IPS DF 6.9 (cell line): Measurements from ENCODE around the gene TTI1.
"Not testable (repeated sequence)": the region's sequence is repeated elsewhere in the genome, so short reads cannot be mapped to it uniquely, and the experiment has no call there.

Source experiments
- DNase-seq: peaks from one replicate; pipeline ENCODE4 v3.0.0-alpha.2; 2013; ENCODE audit warnings: low read depth, low spot score
- H3K27ac ChIP-seq: one replicate; pipeline ENCODE4 v1.5.1; 2013; ENCODE audit warnings: low read length, control low read depth
- H3K27me3 ChIP-seq: 2 replicates; pipeline ENCODE4 v1.6.1; 2013; ENCODE audit warnings: mild to moderate bottlenecking, low read length; ENCODE audit not compliant: control insufficient read depth, insufficient read depth
- H3K36me3 ChIP-seq: 2 replicates; pipeline ENCODE4 v1.6.1; 2013; ENCODE audit warnings: low read length; ENCODE audit not compliant: control insufficient read depth, insufficient read depth
- H3K4me1 ChIP-seq: 2 replicates; pipeline ENCODE4 v1.6.1; 2013; ENCODE audit warnings: low read length; ENCODE audit not compliant: control insufficient read depth, insufficient read depth
- H3K4me3 ChIP-seq: 2 replicates; pipeline ENCODE4 v1.5.1; 2013; ENCODE audit warnings: mild to moderate bottlenecking, low read length
- H3K9me3 ChIP-seq: 2 replicates; pipeline ENCODE4 v1.6.1; 2013; ENCODE audit warnings: low read length, inconsistent platforms; ENCODE audit not compliant: control insufficient read depth, insufficient read depth
- WGBS: extraction: QIAGEN DNeasy Blood & Tissue Kit; methylation state at CpG from one replicate; pipeline ENCODE4 v1.1.7; 2013; ENCODE audit warnings: mixed read lengths, missing lambda C conversion rate; ENCODE audit not compliant: insufficient read length, insufficient coverage; 5-methylcytosine and 5-hydroxymethylcytosine counted together

Gene TTI1

DNA sequence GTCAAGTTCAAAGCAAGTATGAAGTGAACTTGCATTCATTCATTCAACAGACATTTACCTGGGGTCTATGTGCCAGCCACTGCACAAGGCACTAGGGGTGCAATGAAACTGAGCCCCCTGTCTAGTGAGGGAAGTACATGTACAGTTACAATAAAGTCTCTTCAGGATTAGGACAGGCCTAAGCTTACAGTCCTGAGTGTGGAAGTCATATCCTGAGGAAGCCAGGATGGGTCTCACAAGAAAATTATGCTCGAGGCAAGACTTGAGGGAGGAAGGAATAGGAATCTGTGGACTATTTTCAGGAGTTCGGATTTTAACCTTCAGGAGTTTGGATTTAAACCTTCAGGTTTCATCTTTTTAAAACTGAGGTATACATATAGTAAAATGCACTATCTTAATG, 19.4 kb downstream of the TTI1 start:
- no CpG with 5 or more reads among the region's 2 CpGs for WGBS
- H3K27ac ChIP-seq = no peak overlapping the region
- no peak overlapping the region for H3K4me3 ChIP-seq
- peaks cover 21% of the 10 kb centered on the region; the same call in 1 of the 2 replicates for H3K36me3 ChIP-seq
- H3K9me3 ChIP-seq = no peaks in the 10 kb centered on the region
- no peak for DNase-seq
- H3K4me1 ChIP-seq = no peaks in the 10 kb centered on the region
- H3K27me3 ChIP-seq = no peaks in the 10 kb centered on the region

DNA sequence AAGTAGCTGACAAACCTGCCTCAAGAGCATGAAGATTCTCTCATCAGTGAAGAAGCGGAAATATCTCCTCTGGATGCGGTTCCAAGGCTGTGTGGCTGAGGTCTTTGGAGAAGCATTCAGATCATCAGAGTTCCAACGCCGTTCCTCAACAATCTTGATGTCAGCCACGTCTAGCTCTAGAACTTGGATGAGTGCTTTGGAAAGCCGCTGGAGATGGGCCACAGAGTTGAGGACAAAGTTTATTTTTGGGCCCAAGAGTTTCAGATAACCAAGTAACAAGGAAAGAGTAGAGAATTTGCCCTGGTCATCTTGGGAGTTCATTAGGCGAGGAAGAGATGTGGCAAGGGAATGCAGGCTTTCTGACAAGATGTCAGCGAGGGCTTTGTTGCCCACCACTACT, 20.9 kb downstream of the TTI1 start:
- Histone ChIP-seq H3K36me3 (peaks cover 18% of the 10 kb centered on the region; the same call in 1 of the 2 replicates), H3K27me3 (no peaks in the 10 kb centered on the region), H3K9me3 (no peaks in the 10 kb centered on the region), H3K27ac (no peak overlapping the region), H3K4me3 (no peak overlapping the region), H3K4me1 (no peaks in the 10 kb centered on the region)
- no peak for DNase-seq
- no CpG with 5 or more reads among the region's 8 CpGs for WGBS

DNA sequence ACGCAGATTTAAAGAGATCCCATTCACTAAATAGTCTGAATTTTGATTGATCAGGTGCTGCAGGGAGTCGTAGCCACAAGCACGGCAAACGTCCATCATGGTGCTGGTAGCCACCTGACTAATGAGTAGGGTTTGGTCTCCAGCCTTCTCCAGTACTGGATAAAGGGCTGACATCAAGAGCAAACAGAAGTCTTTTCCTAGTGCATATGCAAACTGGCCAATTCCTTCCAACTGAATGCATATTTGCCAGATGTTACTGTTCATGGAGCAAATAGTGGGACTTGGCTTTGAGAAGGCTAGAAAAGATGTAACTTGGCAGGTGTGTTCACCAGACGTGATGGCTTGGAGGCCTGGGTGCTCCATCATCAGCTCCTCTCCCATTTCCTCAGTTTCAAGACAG, 21.6 kb downstream of the TTI1 start:
- no peaks in the 10 kb centered on the region for H3K4me1 ChIP-seq
- no peaks in the 10 kb centered on the region for H3K9me3 ChIP-seq
- no peak overlapping the region for H3K4me3 ChIP-seq
- no peak overlapping the region for H3K27ac ChIP-seq
- H3K27me3 ChIP-seq = no peaks in the 10 kb centered on the region
- H3K36me3 ChIP-seq = peaks cover 15% of the 10 kb centered on the region; the same call in 1 of the 2 replicates
- DNase-seq = no peak
- WGBS = no CpG with 5 or more reads among the region's 5 CpGs

DNA sequence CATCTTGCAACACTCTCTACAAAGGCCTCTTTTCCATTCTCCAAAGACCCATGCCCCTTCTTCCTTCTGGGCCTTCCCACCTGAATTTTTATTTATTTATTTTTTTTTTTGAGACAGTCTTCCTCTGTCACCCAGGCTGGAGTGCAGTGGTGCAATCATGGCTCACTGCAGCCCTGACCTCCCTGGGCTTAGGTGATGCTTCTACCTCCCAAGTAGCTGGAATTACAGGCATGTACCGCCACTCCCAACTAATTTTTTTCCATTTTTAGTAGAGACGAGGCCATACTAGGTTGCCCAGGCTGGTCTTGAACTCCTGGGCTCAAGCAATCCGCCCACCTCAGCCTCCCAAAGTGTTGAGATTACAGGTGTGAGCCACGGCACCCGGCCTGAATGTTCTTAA, 23.8 kb downstream of the TTI1 start:
- H3K27me3 ChIP-seq, H3K9me3 ChIP-seq, H3K4me1 ChIP-seq, H3K4me3 ChIP-seq, H3K27ac ChIP-seq, DNase-seq: not testable (repeated sequence)
- no CpG with 5 or more reads among the region's 5 CpGs for WGBS
- peaks cover 15% of the 10 kb centered on the region; the same call in 1 of the 2 replicates for H3K36me3 ChIP-seq

DNA sequence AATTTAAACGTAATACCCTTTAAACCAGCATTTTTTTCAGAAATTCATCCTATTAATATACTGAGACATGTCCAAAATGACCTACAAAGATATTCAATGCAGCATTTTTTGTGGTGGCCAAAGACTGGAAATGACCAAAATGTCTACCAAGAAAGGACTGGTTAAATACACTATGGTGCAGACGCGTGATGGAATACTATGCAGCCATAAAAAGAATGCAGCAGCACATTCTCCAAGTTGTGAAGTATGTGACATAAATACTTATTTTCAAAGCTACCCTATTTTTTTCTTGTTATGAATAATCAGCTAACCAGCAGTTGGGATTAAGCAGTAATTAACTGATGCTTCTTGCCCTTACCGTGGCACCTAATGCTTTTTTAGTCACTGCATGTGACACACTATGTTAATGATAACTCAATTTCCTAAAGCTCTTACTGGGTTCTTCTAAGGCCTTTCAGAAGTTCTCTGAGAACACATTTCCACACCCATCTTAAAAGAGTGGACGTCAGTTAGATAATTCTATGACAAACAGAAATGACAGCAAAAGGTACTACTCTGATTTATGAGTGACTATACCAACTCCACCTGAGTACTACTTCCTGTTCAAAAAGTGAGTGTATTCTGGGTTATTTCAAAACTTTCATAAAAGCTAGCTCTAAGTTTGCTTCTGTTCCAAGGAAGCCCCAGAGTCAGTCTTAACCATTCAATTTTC, 24.9 kb downstream of the TTI1 start:
- Histone ChIP-seq H3K27me3 (no peaks in the 10 kb centered on the region), H3K36me3 (peaks cover 11% of the 10 kb centered on the region; the same call in 1 of the 2 replicates)
- 100% methylated on average over 1 of the region's 5 CpGs for WGBS

DNA sequence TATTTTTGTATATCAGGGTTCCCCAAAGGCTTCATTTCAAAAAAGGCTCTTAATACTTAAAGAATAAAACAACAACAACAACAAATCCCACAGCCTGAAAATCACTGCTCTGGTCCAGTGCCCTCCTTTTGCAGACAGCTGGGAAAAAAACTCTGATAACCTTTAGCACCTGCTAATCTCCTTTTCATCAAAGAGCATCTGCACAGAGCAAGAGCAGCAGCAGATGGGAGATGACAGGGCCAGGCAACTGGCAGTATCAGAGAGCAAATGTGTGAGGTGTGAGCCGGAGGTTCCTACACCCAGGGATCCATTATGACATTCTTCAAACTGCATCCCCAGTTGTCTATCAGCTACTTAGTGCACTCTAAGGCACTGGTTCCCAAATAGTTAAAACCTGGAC, 25.7 kb downstream of the TTI1 start:
- Histone ChIP-seq H3K27me3 (no peaks in the 10 kb centered on the region), H3K27ac (no peak overlapping the region), H3K4me3 (no peak overlapping the region), H3K4me1 (no peaks in the 10 kb centered on the region), H3K36me3 (peaks cover 10% of the 10 kb centered on the region), H3K9me3 (no peaks in the 10 kb centered on the region)
- no CpG with 5 or more reads among the region's 1 CpG for WGBS
- DNase-seq = no peak

More for the DNA sequence above, 24.9 kb downstream of the TTI1 start:
- Histone ChIP-seq H3K9me3 (no peaks in the 10 kb centered on the region), H3K4me3 (no peak overlapping the region), H3K27ac (no peak overlapping the region), H3K4me1 (no peaks in the 10 kb centered on the region)
- DNase-seq = no peak

DNA sequence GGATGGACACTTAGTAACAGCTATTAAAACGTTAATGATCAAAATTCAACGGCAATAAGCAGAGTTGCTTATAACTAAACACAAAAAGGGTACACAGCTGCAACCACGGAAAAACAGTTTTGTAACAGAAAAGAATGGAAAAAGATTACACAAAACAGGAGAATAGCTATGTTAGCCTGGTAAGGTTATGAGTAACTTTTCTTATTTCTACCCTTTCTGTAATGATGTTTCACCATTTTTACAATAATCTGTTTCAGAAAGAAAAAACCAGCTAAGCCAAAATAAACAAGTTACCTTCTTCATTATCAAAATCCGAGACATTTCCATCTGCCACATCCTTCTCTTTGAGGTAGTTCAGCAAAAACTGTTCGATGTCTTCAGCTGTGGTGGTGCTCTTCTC, 27.4 kb downstream of the TTI1 start:
- DNase-seq = no peak
- Histone ChIP-seq H3K4me1 (no peaks in the 10 kb centered on the region), H3K27me3 (no peaks in the 10 kb centered on the region), H3K27ac (no peak overlapping the region), H3K36me3 (peaks cover 5% of the 10 kb centered on the region), H3K9me3 (no peaks in the 10 kb centered on the region), H3K4me3 (no peak overlapping the region)
- WGBS = no CpG with 5 or more reads among the region's 5 CpGs

DNA sequence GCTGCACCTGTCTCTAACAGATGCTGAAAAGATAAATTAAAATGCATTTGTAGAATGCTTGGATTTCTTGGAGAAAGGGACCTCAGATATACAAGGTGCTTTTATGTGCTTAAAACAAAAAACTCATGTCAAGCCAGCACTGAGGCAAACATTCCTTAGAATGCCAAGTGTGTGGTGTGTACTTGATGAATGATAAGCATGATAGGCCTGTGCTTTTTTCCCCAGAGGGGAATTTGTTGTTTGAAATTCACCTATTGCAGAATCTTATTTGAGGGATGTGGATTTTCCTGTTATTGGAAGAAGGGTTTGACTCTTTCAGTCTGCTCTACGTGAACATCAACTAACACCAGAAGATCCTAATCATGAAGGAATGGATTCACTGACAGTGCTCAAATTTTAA, 28.8 kb downstream of the TTI1 start:
- no peaks in the 10 kb centered on the region for H3K9me3 ChIP-seq
- no peak for DNase-seq
- peaks cover 11% of the 10 kb centered on the region for H3K36me3 ChIP-seq
- no peaks in the 10 kb centered on the region for H3K27me3 ChIP-seq
- no CpG with 5 or more reads among the region's 1 CpG for WGBS
- H3K4me1 ChIP-seq = no peaks in the 10 kb centered on the region
- H3K4me3 ChIP-seq = no peak overlapping the region
- no peak overlapping the region for H3K27ac ChIP-seq

DNA sequence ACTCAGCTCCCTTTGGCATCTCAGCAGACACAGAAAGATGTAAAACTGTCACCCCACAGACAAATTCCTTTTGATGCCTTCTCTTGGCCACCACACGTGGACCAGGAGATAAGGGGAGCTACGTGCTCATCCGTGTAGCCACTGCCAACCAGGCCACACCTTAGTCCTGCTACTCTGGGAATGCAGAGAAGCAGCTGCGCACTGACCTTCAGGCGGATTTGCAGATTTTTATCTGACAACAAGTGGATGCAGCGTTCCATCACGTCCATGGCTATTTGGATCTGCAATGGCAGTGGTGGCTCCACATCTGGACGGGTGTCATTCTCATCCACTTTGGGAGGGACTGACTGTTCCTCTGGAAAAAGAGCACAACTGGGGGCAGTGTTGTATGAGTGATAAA, 30.8 kb downstream of the TTI1 start:
- Histone ChIP-seq H3K9me3 (no peaks in the 10 kb centered on the region), H3K4me1 (no peaks in the 10 kb centered on the region), H3K4me3 (no peak overlapping the region), H3K36me3 (peaks cover 20% of the 10 kb centered on the region), H3K27ac (no peak overlapping the region), H3K27me3 (no peaks in the 10 kb centered on the region)
- DNase-seq = no peak
- no CpG with 5 or more reads among the region's 8 CpGs for WGBS

DNA sequence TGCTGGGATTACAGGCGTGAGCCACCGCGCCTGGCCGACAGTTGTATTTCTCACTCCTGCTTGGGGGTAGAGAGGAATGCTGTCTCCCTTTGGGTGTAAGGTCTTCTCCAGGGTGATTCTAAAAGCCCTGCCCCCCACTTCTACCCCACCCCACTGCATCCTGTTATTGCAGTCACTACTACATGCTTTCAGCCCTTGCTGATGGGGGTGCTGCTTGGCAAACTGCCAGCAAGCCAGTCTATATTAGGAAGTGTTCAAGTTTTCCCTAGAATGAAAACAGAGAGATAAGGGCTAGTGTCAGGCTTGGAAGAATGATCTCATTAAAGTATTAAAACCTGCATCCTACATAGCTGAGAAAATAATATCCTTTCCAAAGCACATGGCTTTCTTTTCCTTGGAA, 31.3 kb downstream of the TTI1 start:
- Histone ChIP-seq H3K36me3 (peaks cover 22% of the 10 kb centered on the region), H3K4me1 (no peaks in the 10 kb centered on the region), H3K9me3 (no peaks in the 10 kb centered on the region), H3K27ac (no peak overlapping the region), H3K27me3 (no peaks in the 10 kb centered on the region), H3K4me3 (no peak overlapping the region)
- DNase-seq = no peak
- WGBS = no CpG with 5 or more reads among the region's 4 CpGs
